ENCODE measurements around the gene CD72. TPM values are rescaled to one million over a fixed set of nuclear protein-coding genes. Genes with fewer than 3 reads are reported as not detected.

CD72 gene
- polyA plus RNA-seq, 3 donors, result 1.7 to 3.0 (median 1.8) TPM

DNA sequence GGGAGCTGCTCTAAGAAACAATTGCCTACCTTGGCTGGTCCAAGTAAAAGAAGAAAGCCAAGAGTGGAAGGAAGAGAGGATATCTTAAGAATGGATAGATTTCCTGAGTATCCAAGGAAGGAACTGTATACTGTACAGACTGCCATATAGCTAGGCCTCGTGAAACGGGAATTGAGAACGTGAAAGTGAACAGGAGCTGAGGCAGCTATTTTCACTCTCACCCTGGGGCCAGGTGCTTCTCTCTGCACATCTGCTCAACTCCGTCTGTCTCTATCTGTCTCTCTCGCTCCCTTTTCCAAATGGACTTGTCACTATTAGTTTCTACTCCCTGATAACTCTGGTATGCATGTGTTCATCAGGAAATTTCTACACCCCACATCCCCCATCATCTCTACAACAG, 49.0 kb downstream of the CD72 start:
- WGBS, 3 donors, result 53 to 78% (median 64%) methylated on average over 5 of the region's 5 CpGs
- no peak overlapping the region for H3K27ac ChIP-seq (ENCODE audit: low read depth, low read length)

- no peak overlapping the region for H3K27ac ChIP-seq (ENCODE audit: low read depth, low read length)
- 89 to 92% (median 92%) methylated on average over 4 of the region's 4 CpGs for WGBS, 3 donors
These were observed 50.0 kb downstream of the CD72 start for GRCh38 chr9:35568196-35568595.

GRCh38 chr9:35566417-35566816, 51.8 kb downstream of the CD72 start:
- WGBS, 3 donors, result 86 to 95% (median 90%) methylated on average over 2 of the region's 2 CpGs

DNA sequence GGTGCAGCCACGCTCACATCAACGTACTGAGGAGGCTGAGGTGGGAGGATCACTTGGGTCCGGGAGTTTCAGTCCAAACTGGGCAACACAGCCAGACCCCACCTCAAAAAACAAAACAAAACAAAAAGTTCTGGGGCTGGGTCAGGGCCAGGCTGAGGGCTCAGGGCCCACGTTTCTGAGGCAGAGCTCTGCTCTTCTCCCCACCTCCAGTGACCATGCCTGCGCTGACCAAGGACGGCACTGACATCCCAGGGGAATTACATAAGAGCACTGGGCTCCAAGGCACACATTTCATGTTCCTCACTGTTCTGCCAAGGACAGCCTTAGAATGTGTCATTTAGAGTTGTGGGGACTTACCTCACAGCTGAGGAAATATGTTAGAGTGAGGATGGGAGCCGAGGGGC, 53.6 kb downstream of the CD72 start:
- WGBS, 3 donors, result 62 to 85% (median 67%) methylated on average over 7 of the region's 7 CpGs

More at GRCh38 chr9:35566417-35566816, 51.8 kb downstream of the CD72 start:
- no peak overlapping the region for H3K27ac ChIP-seq (ENCODE audit: low read depth, low read length)

GRCh38 chr9:35563791-35564197, 54.4 kb downstream of the CD72 start:
- no peak overlapping the region for H3K27ac ChIP-seq (ENCODE audit: low read depth, low read length)
- 28 to 52% (median 30%) methylated on average over 14 of the region's 14 CpGs for WGBS, 3 donors

More for the DNA sequence above, 53.6 kb downstream of the CD72 start:
- no peak overlapping the region for H3K27ac ChIP-seq (ENCODE audit: low read depth, low read length)

- WGBS, 3 donors, result 85 to 90% (median 86%) methylated on average over 20 of the region's 20 CpGs
These were observed 55.1 kb downstream of the CD72 start for GRCh38 chr9:35562895-35563780.

GRCh38 chr9:35561468-35562261, 56.5 kb downstream of the CD72 start:
- no peak overlapping the region for H3K27ac ChIP-seq (ENCODE audit: low read depth, low read length)
- 78 to 93% (median 88%) methylated on average over 6 of the region's 6 CpGs for WGBS, 3 donors

More at GRCh38 chr9:35562895-35563780, 55.1 kb downstream of the CD72 start:
- no peak overlapping the region for H3K27ac ChIP-seq (ENCODE audit: low read depth, low read length)

DNA sequence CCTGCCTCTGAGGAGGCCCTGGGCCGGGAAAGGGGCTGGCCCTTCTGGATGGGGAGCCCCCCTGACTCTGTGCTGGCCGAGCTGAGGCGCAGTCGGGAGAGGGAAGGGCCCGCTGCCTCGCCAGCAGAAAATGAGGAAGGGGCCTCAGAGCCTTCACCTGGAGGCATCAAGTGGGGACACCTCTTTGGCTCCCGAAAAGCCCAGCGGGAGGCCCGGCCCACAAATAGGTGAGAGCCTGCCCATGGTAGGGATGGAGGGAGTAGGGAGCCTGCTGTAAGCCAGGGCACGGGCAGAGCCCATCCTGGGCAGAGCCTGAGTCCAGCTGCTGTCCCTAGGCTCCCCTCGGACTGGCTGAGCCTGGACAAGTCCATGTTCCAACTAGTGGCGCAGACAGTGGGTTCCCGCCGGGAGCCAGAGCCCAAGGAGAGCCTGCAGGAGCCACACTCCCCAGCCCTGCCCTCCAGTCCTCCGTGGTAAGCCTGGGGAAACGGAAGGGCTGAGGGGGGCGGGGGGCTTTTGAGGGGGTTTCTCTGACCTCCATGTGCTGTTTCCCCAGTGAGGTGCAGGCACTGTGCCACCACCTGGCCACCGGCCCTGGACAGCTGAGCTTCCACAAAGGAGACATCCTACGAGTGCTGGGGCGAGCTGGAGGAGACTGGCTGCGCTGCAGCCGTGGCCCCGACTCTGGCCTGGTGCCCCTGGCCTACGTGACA, 57.4 kb downstream of the CD72 start:
- WGBS, 3 donors, result 83 to 90% (median 86%) methylated on average over 22 to 24 of the region's 24 CpGs
- H3K27ac ChIP-seq (ENCODE audit: low read depth, low read length), result no peak overlapping the region

Other genes starting within 250 kb of the CD72 start
- 10 to 100 TPM in 2 of 3 donors, 1 to 10 TPM in 1; 5.8 to 18.3 (median 17.1) TPM for gene RUSC2, start 128.3 kb downstream of the CD72 start, polyA plus RNA-seq
- 10 to 100 TPM; 22.6 to 98.7 (median 59.2) TPM for gene TESK1, start 13.2 kb downstream of the CD72 start, polyA plus RNA-seq
- 1 to 10 TPM in 2 of 3 donors, under 1 TPM in 1; 0.58 to 3.3 (median 1.0) TPM for gene SIT1, start 32.5 kb upstream of the CD72 start, polyA plus RNA-seq
- 10 to 100 TPM in 2 of 3 donors, not detected in 1; 37.0 to 41.8 TPM for gene RMRP, start 39.6 kb upstream of the CD72 start, polyA plus RNA-seq
- gene CCDC107, start 39.9 kb upstream of the CD72 start, polyA plus RNA-seq, result 100 to 1,000 TPM in 1 of 3 donors, 10 to 100 TPM in 2; 35.5 to 121 (median 54.4) TPM
- gene ARHGEF39, start 46.8 kb upstream of the CD72 start, polyA plus RNA-seq, result under 1 TPM; 0.22 to 0.82 (median 0.66) TPM
- gene CA9, start 55.5 kb upstream of the CD72 start, polyA plus RNA-seq, result 10 to 100 TPM in 1 of 3 donors, 1 to 10 TPM in 2; 2.2 to 45.4 (median 7.4) TPM
- gene TPM2, start 71.5 kb upstream of the CD72 start, polyA plus RNA-seq, result 100 to 1,000 TPM in 2 of 3 donors, 10 to 100 TPM in 1; 59.0 to 552 (median 253) TPM
- gene TLN1, start 113.8 kb upstream of the CD72 start, polyA plus RNA-seq, result 100 to 1,000 TPM in 2 of 3 donors, 10 to 100 TPM in 1; 72.4 to 310 (median 201) TPM
- gene CREB3, start 114.3 kb upstream of the CD72 start, polyA plus RNA-seq, result 10 to 100 TPM; 23.1 to 37.0 (median 33.0) TPM
- 10 to 100 TPM; 24.0 to 48.8 (median 36.8) TPM for gene GBA2, start 130.8 kb upstream of the CD72 start, polyA plus RNA-seq
- gene RGP1, start 130.9 kb upstream of the CD72 start, polyA plus RNA-seq, result 10 to 100 TPM in 1 of 3 donors, 1 to 10 TPM in 2; 7.3 to 16.0 (median 9.9) TPM
- under 1 TPM in 2 of 3 donors, not detected in 1; 0.30 to 1.00 TPM for gene MSMP, start 135.9 kb upstream of the CD72 start, polyA plus RNA-seq
- 10 to 100 TPM in 2 of 3 donors, 1 to 10 TPM in 1; 4.9 to 27.1 (median 18.3) TPM for gene NPR2, start 173.2 kb upstream of the CD72 start, polyA plus RNA-seq
- gene SPAG8, start 193.8 kb upstream of the CD72 start, polyA plus RNA-seq, result under 1 TPM; 0.78 to 0.90 (median 0.80) TPM
- 100 to 1,000 TPM in 1 of 3 donors, 10 to 100 TPM in 2; 54.7 to 111 (median 63.3) TPM for gene HINT2, start 196.6 kb upstream of the CD72 start, polyA plus RNA-seq
- under 1 TPM in 1 of 3 donors, not detected in 2; 0.03 TPM for gene FAM221B, start 210.3 kb upstream of the CD72 start, polyA plus RNA-seq
- 1 to 10 TPM; 4.5 to 5.6 (median 5.1) TPM for gene TMEM8B, start 210.8 kb upstream of the CD72 start, polyA plus RNA-seq

Measured in adipose tissue (tissue), 3 donors.